Liver (tissue), 9 donors: Measurements from ENCODE around the gene AUH. TPM values are rescaled to one million over a fixed set of nuclear protein-coding genes. Genes with fewer than 3 reads are reported as not detected.

ENCODE experiments used
- DNase-seq: peaks from one replicate; pipeline ENCODE4 v3.0.0-alpha.2; 2017; ENCODE audit warnings: low spot score
- H3K27ac ChIP-seq, 2 donors: one replicate each; pipeline ENCODE4 v1.7.0; 2013; ENCODE audit warnings: inconsistent platforms in 2 of 2, low read length in 2 of 2, control low read depth in 1 of 2, low read depth in 1 of 2, mild to moderate bottlenecking in 1 of 2
- H3K27me3 ChIP-seq, 4 donors: one replicate each; pipeline versions ENCODE4 v1.6.1 to v1.7.0; 2013; ENCODE audit warnings: low read length in 3 of 4, inconsistent platforms in 1 of 4, mild to moderate bottlenecking in 1 of 4, moderate library complexity in 1 of 4; ENCODE audit not compliant: control insufficient read depth in 4 of 4, insufficient read depth in 4 of 4
- H3K36me3 ChIP-seq, 4 donors: one replicate each; pipeline versions ENCODE4 v1.6.1 to v1.7.0; 2013; ENCODE audit warnings: low read length in 3 of 4, mild to moderate bottlenecking in 3 of 4, low read depth in 1 of 4, moderate library complexity in 1 of 4; ENCODE audit not compliant: control insufficient read depth in 4 of 4, insufficient read depth in 3 of 4
- H3K4me1 ChIP-seq, 4 donors: one replicate each; pipeline versions ENCODE4 v1.6.1 to v1.7.0; 2013; ENCODE audit warnings: low read length in 3 of 4, mild to moderate bottlenecking in 3 of 4, moderate library complexity in 1 of 4; ENCODE audit not compliant: control insufficient read depth in 4 of 4, insufficient read depth in 4 of 4
- H3K4me3 ChIP-seq, 3 donors: one replicate each; pipeline versions ENCODE4 v1.6.1 to v1.7.0; 2013; ENCODE audit warnings: low read length in 3 of 3, control low read depth in 1 of 3, low read depth in 1 of 3, mild to moderate bottlenecking in 1 of 3
- H3K9ac ChIP-seq, 2 donors: one replicate each; pipeline ENCODE4 v1.7.0; 2013; ENCODE audit warnings: low read length in 2 of 2, mild to moderate bottlenecking in 2 of 2, moderate library complexity in 2 of 2, control low read depth in 1 of 2, low read depth in 1 of 2
- H3K9me3 ChIP-seq, 4 donors: one replicate each; pipeline versions ENCODE4 v1.6.1 to v1.7.0; 2013; ENCODE audit warnings: low read length in 3 of 4; ENCODE audit not compliant: control insufficient read depth in 4 of 4
- CTCF ChIP-seq: fragments of 150-350 bp; IDR thresholded peaks from 2 replicates; pipeline ENCODE4 v1.5.1; 2017; ENCODE audit warnings: improper control_type of control experiment, low read depth, low read length; ENCODE audit not compliant: missing input control
- EGR1 ChIP-seq, 2 donors: IDR thresholded peaks; 2 replicates each; pipeline ENCODE4 v1.6.1; 2016 to 2018; ENCODE audit warnings: antibody characterized with exemption in 2 of 2, low read depth in 2 of 2
- FOXA2 ChIP-seq: IDR thresholded peaks from 2 replicates; pipeline ENCODE4 v1.6.1; 2016; ENCODE audit warnings: antibody characterized with exemption
- GABPA ChIP-seq, 2 donors: IDR thresholded peaks in 1 of 2; conservative IDR thresholded peaks in 1 of 2; 2 replicates each; pipeline ENCODE4 v1.6.1; 2016; ENCODE audit warnings: antibody characterized with exemption in 2 of 2, mild to moderate bottlenecking in 1 of 2, moderate library complexity in 1 of 2
- HNF4A ChIP-seq, 2 donors: conservative IDR thresholded peaks; 2 replicates each; pipeline ENCODE4 v1.6.1; 2016; ENCODE audit warnings: antibody characterized with exemption in 2 of 2, mild to moderate bottlenecking in 2 of 2
- HNF4G ChIP-seq: IDR thresholded peaks from 2 replicates; pipeline ENCODE4 v1.6.1; 2016; ENCODE audit warnings: antibody characterized with exemption
- MAX ChIP-seq: IDR thresholded peaks from 2 replicates; pipeline ENCODE4 v1.6.1; 2016; ENCODE audit warnings: antibody characterized with exemption
- RAD21 ChIP-seq, 2 donors: IDR thresholded peaks; 2 replicates each; pipeline ENCODE4 v1.6.1; 2016; ENCODE audit warnings: antibody characterized with exemption in 2 of 2, mild to moderate bottlenecking in 2 of 2
- REST ChIP-seq: IDR thresholded peaks from 2 replicates; pipeline ENCODE4 v1.6.1; 2016; ENCODE audit warnings: antibody characterized with exemption, mild to moderate bottlenecking
- RXRA ChIP-seq, 2 donors: IDR thresholded peaks; 2 replicates each; pipeline ENCODE4 v1.6.1; 2017 to 2018; ENCODE audit warnings: antibody characterized with exemption in 2 of 2, mild to moderate bottlenecking in 1 of 2
- SP1 ChIP-seq: IDR thresholded peaks from 2 replicates; pipeline ENCODE4 v1.6.1; 2018; ENCODE audit warnings: antibody characterized with exemption, mild to moderate bottlenecking
- YY1 ChIP-seq: IDR thresholded peaks from 2 replicates; pipeline ENCODE4 v1.6.1; 2016; ENCODE audit warnings: antibody characterized with exemption, mild to moderate bottlenecking
- WGBS: extraction: QIAGEN DNeasy Blood & Tissue Kit; methylation state at CpG from one replicate; pipeline ENCODE4 v1.1.7; 2013; 5-methylcytosine and 5-hydroxymethylcytosine counted together
- polyA plus RNA-seq, 2 donors: library from polyadenylated mRNA; stranded (reverse) in 1 of 2; unstranded in 1 of 2; fragments of 200-250 nt in 1 of 2; fragments of >200 nt in 1 of 2; fragmentation: Nextera tagmentation in 1 of 2; extraction: Ambion mirVana in 1 of 2; gene quantifications; one replicate each; pipeline versions ENCODE4 v1.2.1 to v1.2.3, GENCODE V29; 2013 to 2015
- total RNA-seq, 2 donors: library from RNA; depleted of rRNA; stranded (reverse); fragments of >200 nt; gene quantifications; one replicate each; pipeline ENCODE4 v1.2.3, GENCODE V29; 2014
- donor health status: healthy.
- donor health status: healthy.
- donor health status: healthy.
- donor health status: healthy.
- donor health status: healthy.

The AUH gene
- total and polyA plus RNA-seq, 4 donors: 12.1 to 30.0 (median 24.9) TPM

GRCh38 chr9:91181541-91181940 is 180.2 kb downstream of the AUH start (continued):
- no peak for TF ChIP-seq REST
- no peak for TF ChIP-seq EGR1 (IDR thresholded peaks at IDR 0.05; ENCODE audit: low read depth in 2 of 2)
- TF ChIP-seq MAX: no peak
- no peak for TF ChIP-seq CTCF

GRCh38 chr9:91180930-91181268 is 180.8 kb downstream of the AUH start:
- Histone ChIP-seq H3K9me3 (no peaks in the 10 kb centered on the region), H3K36me3 (no peaks in the 10 kb centered on the region), H3K27ac (no peak overlapping the region), H3K4me1 (no peaks in the 10 kb centered on the region), H3K4me3 (no peak overlapping the region), H3K9ac (no peak overlapping the region), H3K27me3 (no peaks in the 10 kb centered on the region)
- 98% methylated on average over 3 of the region's 3 CpGs for WGBS
- DNase-seq: no peak
- TF ChIP-seq RXRA (IDR thresholded peaks at IDR 0.05) (no peak), HNF4G (no peak), SP1 (no peak), REST (no peak), YY1 (no peak), FOXA2 (no peak), HNF4A (conservative IDR thresholded peaks at IDR 0.05) (no peak), GABPA (IDR thresholded peaks at IDR 0.05 in 1 of 2, conservative IDR thresholded peaks at IDR 0.05 in 1 of 2) (no peak), RAD21 (IDR thresholded peaks at IDR 0.05) (no peak)
